T47D (cell line): ENCODE measurements around the gene RAB14.
"Not testable (repeated sequence)": the region's sequence is repeated elsewhere in the genome, so short reads cannot be mapped to it uniquely, and the experiment has no call there.

Source experiments
- DNase-seq, 2 experiments: peaks; one replicate each; pipeline versions ENCODE4 v3.0.0 to v3.0.0-alpha.2; 2011 to 2012; ENCODE audit warnings: low read depth in 1 of 2, low spot score in 1 of 2
- JUND ChIP-seq: IDR thresholded peaks from 2 replicates; pipeline ENCODE4 v1.6.1; 2012; ENCODE audit warnings: low read depth
- in situ Hi-C: cut with HindIII; loops from 2 replicates; pipeline ENCODE4 v1.10.0; 2016; ENCODE audit warnings: low sequenced_read_pairs, low pct_unique_long_range_greater_than_20kb

Gene RAB14

DNA sequence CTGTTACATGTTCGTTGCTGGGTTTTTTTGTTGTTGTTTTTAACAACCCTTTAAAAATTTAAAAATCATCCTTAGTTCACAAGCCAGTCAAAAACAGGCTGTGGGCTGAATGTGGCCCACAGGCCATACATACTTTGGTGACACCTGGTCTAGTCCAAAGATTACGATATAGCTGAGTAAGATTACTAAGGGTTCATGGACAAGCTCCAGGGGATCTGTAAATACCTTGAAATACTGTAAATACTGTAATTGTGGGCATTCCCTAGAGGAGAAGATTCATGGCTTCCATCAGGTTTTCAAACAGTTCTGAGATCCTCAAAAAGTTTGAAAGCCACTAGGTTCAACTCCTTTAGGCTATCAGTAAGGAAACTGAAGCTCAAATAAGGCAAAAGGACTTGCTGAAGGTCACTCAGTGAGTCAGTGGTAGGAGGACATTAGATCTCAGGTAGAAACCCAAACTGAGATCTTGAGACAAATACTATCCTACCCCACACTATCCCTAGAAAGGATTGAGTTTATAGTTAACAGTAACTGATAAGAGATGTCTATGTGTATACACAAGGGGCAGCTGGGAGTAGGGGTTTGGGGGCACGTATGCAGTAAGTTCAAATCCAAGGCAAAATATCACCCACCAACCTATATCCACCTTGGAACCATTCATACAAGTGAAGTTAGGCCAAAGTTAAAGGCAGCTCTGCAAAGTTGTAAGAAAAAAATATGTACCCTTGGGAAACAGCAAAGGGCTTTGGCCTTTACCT lies 17.8 kb downstream of the RAB14 start:
- in situ Hi-C loops = no loop called here
- DNase-seq = no peak
- no peak for TF ChIP-seq JUND

GRCh38 chr9:121182989-121183388 lies 18.7 kb downstream of the RAB14 start:
- DNase-seq = no peak
- TF ChIP-seq JUND = no peak
- in situ Hi-C loops = no loop called here

DNA sequence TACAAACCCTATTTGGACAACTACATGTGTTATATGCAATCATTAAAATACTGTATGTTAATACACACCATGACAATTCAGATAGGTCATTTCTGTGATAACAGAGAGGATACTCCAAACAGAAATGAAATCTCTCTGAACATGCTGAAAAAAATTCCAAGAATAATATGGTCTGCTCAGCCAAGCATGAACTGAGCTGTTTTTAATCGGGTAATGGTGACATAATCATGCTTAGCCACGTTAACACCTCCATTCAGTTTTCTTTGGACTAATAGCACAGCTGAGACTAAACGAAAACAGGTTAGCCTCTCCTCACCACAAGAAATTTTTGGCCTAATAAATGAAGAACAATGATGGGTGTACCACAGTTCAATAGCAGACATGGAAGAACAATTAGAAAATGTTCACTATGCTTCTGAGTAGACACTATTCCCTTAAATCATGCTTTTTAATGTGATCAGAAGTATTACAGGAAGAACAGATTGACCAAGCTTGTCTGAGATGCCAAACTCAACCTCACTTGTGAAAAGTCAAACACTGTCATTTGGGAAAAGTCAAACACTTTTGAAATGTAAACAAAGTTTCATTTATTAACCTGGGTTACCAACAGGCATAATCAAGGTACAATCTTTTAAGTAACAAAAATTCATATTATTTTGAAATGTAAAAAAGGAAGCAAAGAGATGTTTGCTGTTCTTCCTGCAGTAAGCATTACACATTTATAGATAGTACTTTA lies 19.4 kb downstream of the RAB14 start:
- in situ Hi-C loops = no loop called here
- no peak for TF ChIP-seq JUND
- no peak for DNase-seq

DNA sequence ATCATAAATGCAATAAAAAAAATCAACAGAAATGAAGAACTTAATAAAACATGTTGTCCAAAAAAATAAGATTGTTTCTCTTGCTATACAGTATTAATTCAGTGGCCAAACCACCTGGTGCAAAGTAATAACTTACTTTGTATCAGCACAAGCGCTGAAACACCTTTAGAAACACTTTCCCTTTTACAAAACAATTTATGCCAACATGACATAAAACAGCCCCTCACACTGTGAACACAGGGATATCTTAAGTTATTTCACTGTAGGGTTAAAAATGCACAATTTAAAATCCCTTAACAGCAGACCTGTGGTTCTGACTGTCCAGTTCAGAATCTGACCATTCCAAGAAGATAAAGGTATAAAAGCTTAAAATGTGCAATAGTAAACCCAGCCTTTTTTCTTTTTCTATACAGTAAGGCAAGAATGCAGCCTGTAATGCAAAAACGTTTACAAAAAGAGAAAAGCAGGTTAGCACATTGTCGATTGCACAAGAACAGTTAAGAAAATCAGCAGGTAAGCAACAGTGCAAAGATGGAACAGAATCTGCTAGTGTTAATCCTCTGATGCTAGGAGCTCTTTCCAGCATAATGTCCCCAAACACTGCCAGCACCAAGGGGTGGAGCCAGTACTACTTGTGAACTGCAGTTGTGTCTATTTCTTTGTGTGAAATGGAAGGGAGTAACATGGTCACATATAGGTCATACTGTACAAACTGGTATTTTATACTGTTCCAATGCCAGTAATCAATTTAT lies 21.6 kb downstream of the RAB14 start:
- DNase-seq = no peak
- in situ Hi-C loops = no loop called here
- TF ChIP-seq JUND = no peak

DNA sequence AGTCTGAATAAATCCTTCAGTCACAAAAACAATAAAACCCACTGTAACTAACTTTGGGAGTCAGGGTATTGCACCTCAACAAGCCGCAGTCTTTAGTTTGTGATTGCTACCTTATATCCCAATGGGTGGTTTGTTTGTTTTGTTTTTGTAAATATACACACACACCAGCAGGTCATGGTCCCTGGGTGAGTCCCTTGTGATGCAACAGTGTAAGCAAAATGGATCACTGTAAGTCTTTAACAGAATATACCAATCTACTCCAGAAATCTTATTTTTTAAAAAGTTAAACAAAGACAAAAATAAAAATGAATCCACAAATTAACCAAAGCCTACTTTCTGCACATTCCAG lies 22.3 kb downstream of the RAB14 start:
- in situ Hi-C loops = not testable (repeated sequence)
- DNase-seq = peak in 1 of 2 experiments; percentile 52

DNA sequence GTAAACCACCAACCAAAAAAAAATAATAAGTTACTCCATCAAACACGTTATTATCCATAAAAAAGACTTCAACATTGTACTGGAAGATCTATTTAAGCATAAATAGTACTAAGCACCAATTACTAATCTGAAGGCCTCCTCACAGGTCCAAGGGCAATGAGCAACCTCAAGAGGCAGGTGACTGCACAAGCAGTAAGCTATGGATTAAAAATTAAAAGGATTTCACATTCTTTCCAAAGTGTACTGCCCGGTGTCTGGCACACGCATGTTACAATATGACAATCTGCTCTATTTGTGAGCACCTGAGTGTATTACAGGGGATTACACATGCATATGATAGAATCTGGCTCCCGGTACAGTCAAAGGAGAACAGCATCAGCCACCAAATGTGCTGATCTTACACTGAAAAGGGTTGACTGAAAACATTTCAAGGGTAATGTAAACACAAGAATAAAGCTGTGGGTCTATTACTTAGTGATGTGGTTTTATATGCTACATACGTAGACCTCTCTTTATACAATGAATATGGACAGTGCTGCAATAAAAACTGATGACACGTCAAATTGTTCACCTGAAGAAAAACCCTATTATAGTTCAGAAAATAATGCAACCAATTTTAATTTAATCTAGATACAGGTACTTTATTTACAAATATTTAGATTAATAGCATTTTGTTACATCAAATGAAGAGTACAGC lies 22.8 kb downstream of the RAB14 start:
- DNase-seq = no peak
- in situ Hi-C loops = no loop called here
- no peak for TF ChIP-seq JUND

DNA sequence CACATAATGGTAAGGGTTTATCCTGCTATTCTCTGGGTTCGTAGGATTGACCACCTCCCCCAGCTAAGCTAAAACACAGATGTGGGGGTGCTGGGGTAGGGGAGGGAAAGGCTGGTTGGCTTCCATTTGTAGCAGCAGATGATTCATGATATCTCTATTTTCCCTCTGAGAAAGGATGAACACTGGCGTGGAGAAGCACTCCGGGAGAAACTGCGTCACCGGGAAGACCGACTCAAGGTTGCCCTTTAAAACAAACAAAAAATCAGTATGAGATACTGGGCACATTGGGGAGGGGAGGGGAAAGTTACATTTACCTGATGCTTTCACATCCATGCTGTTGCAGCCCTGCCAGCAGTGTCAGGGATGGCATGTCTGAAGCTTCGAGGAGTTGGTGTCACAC lies 28.2 kb downstream of the RAB14 start:
- DNase-seq = no peak
- in situ Hi-C loops = no loop called here
- TF ChIP-seq JUND = no peak

- DNase-seq = peak in 1 of 2 experiments; percentile 30
- TF ChIP-seq JUND = no peak
- in situ Hi-C loops = no loop called here
These were observed 28.8 kb downstream of the RAB14 start for GRCh38 chr9:121172726-121173487.

DNA sequence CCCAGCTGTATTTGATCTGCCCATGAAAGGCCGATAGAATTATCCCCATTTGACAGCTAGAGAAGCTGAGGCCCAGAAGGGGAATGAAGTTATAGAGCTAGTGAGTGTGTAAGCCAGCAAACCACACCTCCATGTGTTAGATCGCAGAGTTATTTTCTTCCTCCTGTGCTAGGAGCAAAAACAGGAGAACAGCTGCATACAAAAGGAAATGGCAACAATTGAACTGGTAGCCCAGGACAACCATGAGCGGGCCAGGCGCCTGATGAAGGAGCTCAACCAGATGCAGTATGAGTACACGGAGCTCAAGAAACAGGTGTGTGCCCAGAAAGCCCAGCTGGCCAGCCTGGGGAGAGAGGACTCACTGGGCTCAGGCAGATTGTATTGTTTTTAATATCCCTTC lies 30.4 kb downstream of the RAB14 start:
- TF ChIP-seq JUND = no peak
- DNase-seq = no peak
- in situ Hi-C loops = no loop called here

DNA sequence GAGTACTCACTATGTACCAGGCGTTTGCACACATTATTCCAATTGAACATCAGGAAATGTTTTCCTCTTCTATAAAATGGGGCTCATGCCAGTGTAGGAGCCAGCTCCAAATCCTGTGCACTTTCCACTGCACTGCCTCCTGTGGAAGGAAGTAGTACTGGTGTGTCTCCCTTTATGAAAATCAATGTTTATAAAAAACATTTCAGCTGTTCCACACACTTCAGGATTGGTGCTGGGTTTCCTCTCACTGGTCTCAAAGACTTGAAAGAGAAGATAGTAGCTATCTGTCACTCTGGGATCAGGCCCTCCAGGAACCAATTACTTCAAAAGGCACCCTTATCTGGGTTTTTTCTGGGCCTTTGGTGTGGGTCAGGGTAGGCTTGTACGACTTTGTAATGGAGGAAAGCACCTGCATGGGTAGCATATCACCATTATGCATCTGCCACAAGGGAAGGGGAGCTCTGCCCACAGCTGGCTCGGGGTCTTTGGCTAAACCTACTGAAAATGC lies 32.5 kb downstream of the RAB14 start:
- DNase-seq = peak in 1 of 2 experiments; percentile 45
- in situ Hi-C loops = no loop called here
- TF ChIP-seq JUND = no peak

- TF ChIP-seq JUND = no peak
- in situ Hi-C loops = no loop called here
- DNase-seq = no peak
These were observed 33.6 kb downstream of the RAB14 start for GRCh38 chr9:121168052-121168451.

DNA sequence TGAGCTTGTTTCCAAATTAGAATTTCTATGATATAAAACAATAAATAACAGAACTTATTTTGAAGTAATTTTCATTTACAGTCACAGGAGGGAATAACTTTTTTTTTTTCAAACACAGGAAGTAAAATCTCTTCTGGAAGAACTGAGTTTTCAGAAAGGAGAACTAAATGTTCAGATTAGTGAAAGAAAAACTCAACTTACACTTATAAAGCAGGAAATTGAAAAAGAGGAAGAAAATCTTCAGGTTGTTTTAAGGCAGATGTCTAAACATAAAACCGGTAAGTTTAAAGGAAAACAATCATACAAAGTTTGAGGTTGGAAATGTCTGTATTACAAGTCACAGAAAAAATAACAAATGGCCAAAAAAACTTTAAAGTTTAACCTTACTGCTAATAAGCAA lies 41.6 kb downstream of the RAB14 start:
- no peak for DNase-seq
- in situ Hi-C loops = no loop called here
- TF ChIP-seq JUND = no peak
